HCT116 (cell line): ENCODE measurements around the gene GRK5. TPM values are rescaled to one million over a fixed set of nuclear protein-coding genes. Genes with fewer than 3 reads are reported as not detected.

Experiments
- ATAC-seq: fragments of 200-7000 bp; cut with Tn5 transposase; 2 replicates; pipeline ENCODE4 v1.9.1; 2020; ENCODE audit warnings: mild to moderate bottlenecking, moderate library complexity
- BruUV-seq: library from RNA; stranded (reverse); fragments of 400-500 nt; replicated peaks from 2 replicates; lab custom pipeline; 2021; lab: Mats Ljungman, UMichigan
- CTCF ChIA-PET: fragments of 300-600 bp; sonication (Branson Sonifier 250); formaldehyde crosslinking; loops from one replicate; lab custom pipeline; 2021; ENCODE audit warnings: antibody characterized with exemption; lab: Charles Lee
- POLR2A ChIA-PET: fragments of 300-600, 350-600 bp; sonication (Branson Sonifier 250); formaldehyde crosslinking; loops from one replicate; lab custom pipeline; 2021; ENCODE audit warnings: antibody characterized with exemption; lab: Charles Lee
- RAD21 ChIA-PET, 2 experiments: fragments of 300-600 bp; sonication (Branson Sonifier 250); formaldehyde crosslinking; loops; one replicate each; lab custom pipeline; 2023; ENCODE audit warnings: low total read pairs in 2 of 2; ENCODE audit not compliant: uncharacterized antibody in 2 of 2, unreplicated experiment in 2 of 2, low non-redundant PET in 1 of 2; lab: Charles Lee
- DNase-seq: peaks from one replicate; pipeline ENCODE4 v3.0.0-alpha.2; 2010; ENCODE audit warnings: low read depth, low spot score
- H2AFZ ChIP-seq: fragments of 200-600 bp; shearing (Covaris generic), sonication (generic); 2 replicates; pipeline ENCODE4 v1.6.1; 2017; ENCODE audit warnings: low read depth, mixed run types, mixed read lengths, antibody characterized with exemption, low read length; ENCODE audit not compliant: poor library complexity, severe bottlenecking
- H3K27ac ChIP-seq: 2 replicates; pipeline ENCODE4 v1.5.1; 2012; ENCODE audit warnings: low read depth, low read length
- H3K27me3 ChIP-seq: fragments of 200-600 bp; sonication (generic); 2 replicates; pipeline ENCODE4 v1.6.1; 2016; ENCODE audit warnings: mixed run types, low read length, mixed read lengths; ENCODE audit not compliant: insufficient read depth
- H3K36me3 ChIP-seq, 2 experiments: fragments of 200-500 bp in 1 of 2; fragments of 200-600 bp in 1 of 2; sonication (Bioruptor generic) in 1 of 2; sonication (generic) in 1 of 2; 2 replicates each; pipeline versions ENCODE4 v1.5.1 to v1.6.1; 2014 to 2016; ENCODE audit warnings: low read length in 2 of 2, inconsistent platforms in 1 of 2, mixed read lengths in 1 of 2, mixed run types in 1 of 2; ENCODE audit not compliant: insufficient read depth in 2 of 2, control insufficient read depth in 1 of 2
- H3K4me1 ChIP-seq, 2 experiments: fragments of 200-600 bp in 1 of 2; sonication (generic) in 1 of 2; 2 replicates each; pipeline versions ENCODE4 v1.5.1 to v1.6.1; 2012 to 2017; ENCODE audit warnings: low read length in 2 of 2, inconsistent platforms in 1 of 2, mild to moderate bottlenecking in 1 of 2, mixed read lengths in 1 of 2, mixed run types in 1 of 2, moderate library complexity in 1 of 2; ENCODE audit not compliant: insufficient read depth in 2 of 2, control insufficient read depth in 1 of 2
- H3K4me2 ChIP-seq: fragments of 200-600 bp; sonication (generic); 2 replicates; pipeline ENCODE4 v1.6.1; 2017; ENCODE audit warnings: mixed run types, low read length, mixed read lengths
- H3K4me3 ChIP-seq, 2 experiments: fragments of 200-600 bp in 1 of 2; sonication (generic) in 1 of 2; replicated peaks in 1 of 2; 2 replicates each; pipeline ENCODE4 v1.5.1; 2011 to 2016; ENCODE audit warnings: low read length in 2 of 2, control low read depth in 1 of 2, low read depth in 1 of 2, mild to moderate bottlenecking in 1 of 2, mixed read lengths in 1 of 2, mixed run types in 1 of 2
- H3K79me2 ChIP-seq: fragments of 200-600 bp; sonication (generic); 2 replicates; pipeline ENCODE4 v1.6.1; 2017; ENCODE audit warnings: mild to moderate bottlenecking, mixed run types, low read length, moderate library complexity, mixed read lengths; ENCODE audit not compliant: insufficient read depth
- H3K9ac ChIP-seq: fragments of 200-600 bp; sonication (generic); 2 replicates; pipeline ENCODE4 v1.6.1; 2016; ENCODE audit warnings: low read length, mixed read lengths
- H3K9me2 ChIP-seq: fragments of 200-600 bp; sonication (generic), shearing (Covaris generic); 2 replicates; pipeline ENCODE4 v1.6.1; 2017; ENCODE audit warnings: mixed run types, mild to moderate bottlenecking, moderate library complexity; ENCODE audit not compliant: insufficient read depth
- H3K9me3 ChIP-seq, 2 experiments: fragments of 200-500 bp in 1 of 2; fragments of 200-600 bp in 1 of 2; sonication (Bioruptor generic) in 1 of 2; sonication (generic) in 1 of 2; 2 replicates each; pipeline ENCODE4 v1.6.1; 2014 to 2017; ENCODE audit warnings: low read length in 2 of 2, mixed read lengths in 2 of 2, inconsistent platforms in 1 of 2, low read depth in 1 of 2, mild to moderate bottlenecking in 1 of 2, mixed run types in 1 of 2, moderate library complexity in 1 of 2; ENCODE audit not compliant: control insufficient read depth in 1 of 2, insufficient read depth in 1 of 2
- H4K20me1 ChIP-seq: fragments of 200-600 bp; sonication (generic), shearing (Covaris generic); 2 replicates; pipeline ENCODE4 v1.6.1; 2017; ENCODE audit warnings: mixed run types, mild to moderate bottlenecking, moderate library complexity; ENCODE audit not compliant: insufficient read depth
- CEBPB ChIP-seq: IDR thresholded peaks from 2 replicates; pipeline ENCODE4 v1.6.1; 2012; ENCODE audit warnings: low read depth
- EGR1 ChIP-seq: IDR thresholded peaks from 2 replicates; pipeline ENCODE4 v1.6.1; 2012; ENCODE audit warnings: low read depth
- ELF1 ChIP-seq: IDR thresholded peaks from 2 replicates; pipeline ENCODE4 v1.6.1; 2012; ENCODE audit warnings: low read depth, borderline replicate concordance
- EZH2 ChIP-seq: fragments of 200-600 bp; sonication (generic); IDR thresholded peaks from 2 replicates; pipeline ENCODE4 v1.6.1; 2017; ENCODE audit warnings: antibody characterized with exemption, mixed run types
- EZH2phosphoT487 ChIP-seq: fragments of 200-600 bp; IDR thresholded peaks from 2 replicates; pipeline ENCODE4 v1.6.1; 2018; ENCODE audit warnings: antibody characterized with exemption, borderline replicate concordance
- FOSL1 ChIP-seq: IDR thresholded peaks from 2 replicates; pipeline ENCODE4 v1.6.1; 2012; ENCODE audit warnings: low read depth
- JUND ChIP-seq: IDR thresholded peaks from 2 replicates; pipeline ENCODE4 v1.6.1; 2012
- RAD21 ChIP-seq: IDR thresholded peaks from 2 replicates; pipeline ENCODE4 v1.6.1; 2012; ENCODE audit warnings: low read depth, mild to moderate bottlenecking
- SIN3A ChIP-seq: IDR thresholded peaks from 2 replicates; pipeline ENCODE4 v1.6.1; 2012; ENCODE audit warnings: low read depth
- SP1 ChIP-seq: IDR thresholded peaks from 2 replicates; pipeline ENCODE4 v1.6.1; 2012; ENCODE audit warnings: low read depth
- SRF ChIP-seq: IDR thresholded peaks from 2 replicates; pipeline ENCODE4 v1.6.1; 2012; ENCODE audit warnings: low read depth
- TCF7L2 ChIP-seq: IDR thresholded peaks from 2 replicates; pipeline ENCODE4 v1.7.0; 2011; ENCODE audit warnings: borderline replicate concordance, inconsistent platforms; ENCODE audit not compliant: insufficient read depth, insufficient read length; ENCODE audit errors: extremely low read depth
- YY1 ChIP-seq: IDR thresholded peaks from 2 replicates; pipeline ENCODE4 v1.6.1; 2011; ENCODE audit warnings: low read length, low read depth, moderate library complexity, mild to moderate bottlenecking; ENCODE audit not compliant: insufficient replicate concordance; ENCODE audit errors: extremely low read depth
- ZFX ChIP-seq: fragments of 450-650 bp; IDR thresholded peaks from 2 replicates; pipeline ENCODE4 v1.6.1; 2017
- intact Hi-C: fragments of 100-400 bp; cut with micrococcal nuclease; formaldehyde crosslinking; loops from 2 replicates; pipeline ENCODE4 v1.10.0; 2022
- total RNA-seq: library from RNA; stranded (reverse); gene quantifications from one replicate; pipeline ENCODE4 v1.2.1, GENCODE V29; 2021; ENCODE audit not compliant: unreplicated experiment
- TF ChIP-seq, protein P1 (sequence below): IDR thresholded peaks from 2 replicates; pipeline ENCODE4 v1.6.1; 2012
- TF ChIP-seq, protein P2 (sequence below): IDR thresholded peaks from 2 replicates; pipeline ENCODE4 v1.6.1; 2012; ENCODE audit warnings: low read depth
- TF ChIP-seq, protein P3 (sequence below): IDR thresholded peaks from 2 replicates; pipeline ENCODE4 v1.6.1; 2011; ENCODE audit warnings: mild to moderate bottlenecking, low read length, moderate library complexity; ENCODE audit not compliant: insufficient replicate concordance; ENCODE audit errors: extremely low read depth

GRK5 gene
- total RNA-seq, 1 experiment from 2014 or later: 7.3 TPM

DNA sequence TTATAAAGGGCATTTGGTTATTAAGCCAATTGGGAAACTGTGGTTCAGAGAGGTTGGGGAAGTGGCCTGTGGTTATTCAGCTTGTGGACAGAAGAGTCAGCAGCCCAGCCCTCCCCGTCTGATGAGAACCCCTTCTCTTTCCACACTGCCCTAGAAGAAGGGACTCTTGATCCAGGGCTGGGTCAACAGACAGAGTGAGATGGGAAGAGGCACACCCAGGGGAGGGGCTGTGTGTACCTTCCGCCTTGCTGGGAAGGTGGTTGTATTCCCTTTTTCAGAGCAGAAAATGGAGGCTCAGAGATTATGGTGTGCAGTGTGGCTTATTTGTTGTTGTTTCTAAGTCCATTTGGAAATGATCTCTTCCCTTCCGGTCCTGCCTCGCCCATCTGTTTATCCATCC is 103.4 kb downstream of the GRK5 start:
- no peaks in the 10 kb centered on the region for H3K9me3 ChIP-seq
- intact Hi-C loops: no loop called here
- BruUV-seq: no TSS peak
- no peak overlapping the region for H3K9ac ChIP-seq
- no peaks in the 10 kb centered on the region for H3K79me2 ChIP-seq
- no peak overlapping the region for H3K4me2 ChIP-seq
- ChIA-PET RAD21 (no interaction called here), POLR2A (no interaction called here), CTCF (no interaction called here)
- no peaks in the 10 kb centered on the region for H4K20me1 ChIP-seq
- no peaks in the 10 kb centered on the region for H3K36me3 ChIP-seq
- ATAC-seq (no peak), DNase-seq (no peak)
- no peak overlapping the region for H2AFZ ChIP-seq
- H3K4me1 ChIP-seq: peaks cover 37 to 54% of the 10 kb centered on the region in 2 experiments
- no peaks in the 10 kb centered on the region for H3K9me2 ChIP-seq
- no peaks in the 10 kb centered on the region for H3K27me3 ChIP-seq
- no peak overlapping the region for H3K4me3 ChIP-seq
- TF ChIP-seq EZH2 (no peak), ZFX (no peak), ELF1 (no peak), TCF7L2 (no peak)
- TF ChIP-seq, protein P1, sequence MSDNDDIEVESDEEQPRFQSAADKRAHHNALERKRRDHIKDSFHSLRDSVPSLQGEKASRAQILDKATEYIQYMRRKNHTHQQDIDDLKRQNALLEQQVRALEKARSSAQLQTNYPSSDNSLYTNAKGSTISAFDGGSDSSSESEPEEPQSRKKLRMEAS: no peak
- no peak overlapping the region for H3K27ac ChIP-seq

DNA sequence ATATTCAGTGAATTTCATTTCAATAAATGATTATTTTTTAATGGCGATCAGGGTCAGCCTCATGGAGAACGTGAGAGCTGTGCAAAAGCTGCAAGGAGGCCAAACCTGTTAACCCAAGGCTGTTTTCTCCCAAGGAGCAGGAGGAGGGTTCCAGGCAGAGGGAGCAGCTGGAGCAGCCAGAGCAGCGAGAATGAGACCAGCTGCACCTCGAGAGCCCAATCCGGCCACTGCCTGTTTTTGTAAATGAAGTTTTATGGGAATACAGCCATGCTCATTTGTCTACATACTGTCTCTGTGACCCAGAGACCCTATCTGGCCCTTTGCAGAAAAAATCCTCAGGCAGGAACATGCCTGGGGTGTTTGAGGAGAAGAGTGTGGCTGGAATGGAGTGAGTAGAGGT is 104.9 kb downstream of the GRK5 start:
- POLR2A ChIA-PET: no interaction called here
- BruUV-seq: no TSS peak
- no peaks in the 10 kb centered on the region for H4K20me1 ChIP-seq
- ATAC-seq (no peak), DNase-seq (no peak)
- H3K36me3 ChIP-seq: no peaks in the 10 kb centered on the region
- no peak overlapping the region for H3K4me3 ChIP-seq
- CTCF ChIA-PET: no interaction called here
- H3K9ac ChIP-seq: no peak overlapping the region
- no peaks in the 10 kb centered on the region for H3K79me2 ChIP-seq
- H3K27ac ChIP-seq: no peak overlapping the region
- H3K4me2 ChIP-seq: no peak overlapping the region
- no peaks in the 10 kb centered on the region for H3K9me3 ChIP-seq
- H3K27me3 ChIP-seq: no peaks in the 10 kb centered on the region
- peaks cover 37 to 54% of the 10 kb centered on the region in 2 experiments for H3K4me1 ChIP-seq
- intact Hi-C loops: no loop called here
- RAD21 ChIA-PET: no interaction called here
- H2AFZ ChIP-seq: no peak overlapping the region
- H3K9me2 ChIP-seq: no peaks in the 10 kb centered on the region
- TF ChIP-seq CEBPB (no peak), EGR1 (no peak), YY1 (no peak), RAD21 (no peak), TCF7L2 (no peak), EZH2phosphoT487 (no peak), EZH2 (no peak), SP1 (no peak), JUND (no peak), SRF (no peak), SIN3A (no peak), FOSL1 (no peak)
- TF ChIP-seq, protein P2, sequence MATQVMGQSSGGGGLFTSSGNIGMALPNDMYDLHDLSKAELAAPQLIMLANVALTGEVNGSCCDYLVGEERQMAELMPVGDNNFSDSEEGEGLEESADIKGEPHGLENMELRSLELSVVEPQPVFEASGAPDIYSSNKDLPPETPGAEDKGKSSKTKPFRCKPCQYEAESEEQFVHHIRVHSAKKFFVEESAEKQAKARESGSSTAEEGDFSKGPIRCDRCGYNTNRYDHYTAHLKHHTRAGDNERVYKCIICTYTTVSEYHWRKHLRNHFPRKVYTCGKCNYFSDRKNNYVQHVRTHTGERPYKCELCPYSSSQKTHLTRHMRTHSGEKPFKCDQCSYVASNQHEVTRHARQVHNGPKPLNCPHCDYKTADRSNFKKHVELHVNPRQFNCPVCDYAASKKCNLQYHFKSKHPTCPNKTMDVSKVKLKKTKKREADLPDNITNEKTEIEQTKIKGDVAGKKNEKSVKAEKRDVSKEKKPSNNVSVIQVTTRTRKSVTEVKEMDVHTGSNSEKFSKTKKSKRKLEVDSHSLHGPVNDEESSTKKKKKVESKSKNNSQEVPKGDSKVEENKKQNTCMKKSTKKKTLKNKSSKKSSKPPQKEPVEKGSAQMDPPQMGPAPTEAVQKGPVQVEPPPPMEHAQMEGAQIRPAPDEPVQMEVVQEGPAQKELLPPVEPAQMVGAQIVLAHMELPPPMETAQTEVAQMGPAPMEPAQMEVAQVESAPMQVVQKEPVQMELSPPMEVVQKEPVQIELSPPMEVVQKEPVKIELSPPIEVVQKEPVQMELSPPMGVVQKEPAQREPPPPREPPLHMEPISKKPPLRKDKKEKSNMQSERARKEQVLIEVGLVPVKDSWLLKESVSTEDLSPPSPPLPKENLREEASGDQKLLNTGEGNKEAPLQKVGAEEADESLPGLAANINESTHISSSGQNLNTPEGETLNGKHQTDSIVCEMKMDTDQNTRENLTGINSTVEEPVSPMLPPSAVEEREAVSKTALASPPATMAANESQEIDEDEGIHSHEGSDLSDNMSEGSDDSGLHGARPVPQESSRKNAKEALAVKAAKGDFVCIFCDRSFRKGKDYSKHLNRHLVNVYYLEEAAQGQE: no peak
- TF ChIP-seq, protein P3, sequence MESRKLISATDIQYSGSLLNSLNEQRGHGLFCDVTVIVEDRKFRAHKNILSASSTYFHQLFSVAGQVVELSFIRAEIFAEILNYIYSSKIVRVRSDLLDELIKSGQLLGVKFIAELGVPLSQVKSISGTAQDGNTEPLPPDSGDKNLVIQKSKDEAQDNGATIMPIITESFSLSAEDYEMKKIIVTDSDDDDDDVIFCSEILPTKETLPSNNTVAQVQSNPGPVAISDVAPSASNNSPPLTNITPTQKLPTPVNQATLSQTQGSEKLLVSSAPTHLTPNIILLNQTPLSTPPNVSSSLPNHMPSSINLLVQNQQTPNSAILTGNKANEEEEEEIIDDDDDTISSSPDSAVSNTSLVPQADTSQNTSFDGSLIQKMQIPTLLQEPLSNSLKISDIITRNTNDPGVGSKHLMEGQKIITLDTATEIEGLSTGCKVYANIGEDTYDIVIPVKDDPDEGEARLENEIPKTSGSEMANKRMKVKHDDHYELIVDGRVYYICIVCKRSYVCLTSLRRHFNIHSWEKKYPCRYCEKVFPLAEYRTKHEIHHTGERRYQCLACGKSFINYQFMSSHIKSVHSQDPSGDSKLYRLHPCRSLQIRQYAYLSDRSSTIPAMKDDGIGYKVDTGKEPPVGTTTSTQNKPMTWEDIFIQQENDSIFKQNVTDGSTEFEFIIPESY: no peak
